ENCODE data around the gene FCN2.

- TF ChIP-seq CTCF (IDR thresholded peaks at IDR 0.05) (no peak), POLR2A (IDR thresholded peaks at IDR 0.05) (no peak)
These were observed 27.5 kb upstream of the FCN2 start for GRCh38 chr9:134852906-134853654.
